GM10248 (cell line): ENCODE results near the gene ROR2.
"Not testable (repeated sequence)": the region's sequence is repeated elsewhere in the genome, so short reads cannot be mapped to it uniquely, and the experiment has no call there.

Experiments used
- CTCF ChIA-PET: fragments of 300-600 bp; sonication (Branson Sonifier 250); formaldehyde crosslinking; extraction: SDS; loops from one replicate; lab custom pipeline; 2021; ENCODE audit warnings: antibody characterized with exemption; lab: Yijun Ruan, JAX
- POLR2A ChIA-PET: fragments of 350-650 bp; sonication (Branson Sonifier 250); formaldehyde crosslinking; extraction: SDS; loops from one replicate; lab custom pipeline; 2020; ENCODE audit warnings: antibody characterized with exemption; lab: Yijun Ruan, JAX
- DNase-seq: peaks from one replicate; pipeline ENCODE4 v3.0.0; 2012; ENCODE audit errors: extremely low spot score
- TF ChIP-seq, protein P1 (sequence below): IDR thresholded peaks from 2 replicates; pipeline ENCODE4 v1.5.1; 2012; ENCODE audit warnings: mild to moderate bottlenecking, low read depth; ENCODE audit errors: extremely low read depth, missing control alignments, control extremely low read depth

The ROR2 gene

DNA sequence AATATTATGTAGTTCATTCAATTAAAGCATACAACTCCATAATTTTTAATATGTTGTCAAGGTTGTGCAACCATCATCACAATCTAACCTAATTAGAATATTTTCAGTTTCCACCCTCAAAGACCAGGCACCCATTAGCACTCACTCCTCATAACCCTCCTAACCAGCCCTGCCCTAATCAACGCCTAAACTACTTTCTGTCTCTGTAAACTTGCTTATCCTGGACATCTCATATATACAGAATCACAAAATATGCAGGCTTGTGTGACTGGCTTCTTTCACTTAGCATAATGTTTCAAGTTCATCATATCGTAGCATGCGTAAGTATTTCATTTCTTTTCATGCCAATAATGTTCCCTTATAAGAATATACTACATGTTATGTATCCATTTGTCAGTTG lies 391.6 kb downstream of the ROR2 start:
- TF ChIP-seq, protein P1, sequence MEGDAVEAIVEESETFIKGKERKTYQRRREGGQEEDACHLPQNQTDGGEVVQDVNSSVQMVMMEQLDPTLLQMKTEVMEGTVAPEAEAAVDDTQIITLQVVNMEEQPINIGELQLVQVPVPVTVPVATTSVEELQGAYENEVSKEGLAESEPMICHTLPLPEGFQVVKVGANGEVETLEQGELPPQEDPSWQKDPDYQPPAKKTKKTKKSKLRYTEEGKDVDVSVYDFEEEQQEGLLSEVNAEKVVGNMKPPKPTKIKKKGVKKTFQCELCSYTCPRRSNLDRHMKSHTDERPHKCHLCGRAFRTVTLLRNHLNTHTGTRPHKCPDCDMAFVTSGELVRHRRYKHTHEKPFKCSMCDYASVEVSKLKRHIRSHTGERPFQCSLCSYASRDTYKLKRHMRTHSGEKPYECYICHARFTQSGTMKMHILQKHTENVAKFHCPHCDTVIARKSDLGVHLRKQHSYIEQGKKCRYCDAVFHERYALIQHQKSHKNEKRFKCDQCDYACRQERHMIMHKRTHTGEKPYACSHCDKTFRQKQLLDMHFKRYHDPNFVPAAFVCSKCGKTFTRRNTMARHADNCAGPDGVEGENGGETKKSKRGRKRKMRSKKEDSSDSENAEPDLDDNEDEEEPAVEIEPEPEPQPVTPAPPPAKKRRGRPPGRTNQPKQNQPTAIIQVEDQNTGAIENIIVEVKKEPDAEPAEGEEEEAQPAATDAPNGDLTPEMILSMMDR, result no peak
- DNase-seq, result no peak
- POLR2A ChIA-PET, result no interaction called here
- CTCF ChIA-PET, result no interaction called here

DNA sequence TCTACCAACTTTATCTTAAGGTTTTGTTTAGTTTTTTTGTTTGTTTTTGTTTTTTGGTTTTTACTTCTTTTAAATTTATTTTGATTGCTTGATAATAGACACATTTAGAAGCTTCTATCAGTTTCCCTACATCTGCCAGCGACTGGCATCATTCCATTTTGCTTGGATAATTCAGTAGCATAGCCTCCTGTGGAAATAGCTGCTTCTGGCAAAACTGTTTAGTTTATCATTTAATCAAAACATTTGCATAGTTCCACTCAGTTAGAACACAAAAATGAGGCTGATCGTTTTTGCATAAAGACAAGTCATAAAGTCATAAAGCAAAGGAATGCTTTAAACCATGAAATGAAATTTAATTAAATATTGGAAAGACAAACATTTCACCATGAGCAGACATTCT lies 392.7 kb downstream of the ROR2 start:
- TF ChIP-seq, protein P1, result no peak
- no peak for DNase-seq
- ChIA-PET CTCF (no interaction called here), POLR2A (no interaction called here)

DNA sequence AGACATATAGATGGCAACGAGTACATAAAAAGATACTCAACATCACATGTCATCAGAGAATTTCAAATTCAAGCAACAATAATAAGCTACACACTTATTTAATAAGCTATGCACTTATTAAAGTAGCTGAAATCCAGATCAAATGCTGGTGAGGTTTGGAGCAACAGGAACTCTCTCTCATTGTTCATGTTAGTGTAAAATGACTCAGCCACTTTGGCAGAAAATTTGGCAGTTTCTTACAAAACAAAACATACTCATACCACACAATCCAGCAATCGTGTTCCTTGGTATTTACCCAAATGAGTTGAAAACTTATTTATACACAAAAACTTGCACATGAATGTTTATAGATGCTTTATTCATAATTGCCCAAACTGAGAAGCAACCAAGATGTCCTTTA lies 394.9 kb downstream of the ROR2 start:
- TF ChIP-seq, protein P1, result no peak
- POLR2A ChIA-PET, result no interaction called here
- CTCF ChIA-PET, result no interaction called here
- DNase-seq, result no peak

DNA sequence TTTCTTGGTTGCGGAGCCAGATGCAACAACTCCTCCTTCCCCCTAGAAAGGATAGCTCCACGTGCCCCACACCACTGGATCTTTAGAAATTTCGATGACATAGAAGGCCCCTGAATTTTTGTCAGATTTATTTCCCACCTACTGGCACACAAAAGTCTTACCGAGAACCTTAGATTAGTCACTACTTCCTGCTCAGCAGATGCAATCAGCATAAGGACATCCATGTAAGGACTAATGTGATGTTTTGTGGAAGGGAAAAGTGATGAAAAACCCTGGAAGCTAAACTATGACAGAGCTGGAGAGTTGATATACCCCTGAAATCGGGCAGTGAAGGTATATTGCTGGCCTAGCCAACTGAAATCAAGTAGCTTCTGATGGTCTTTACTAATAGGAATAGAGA lies 400.9 kb downstream of the ROR2 start:
- no peak for DNase-seq
- TF ChIP-seq, protein P1, result no peak
- ChIA-PET POLR2A (no interaction called here), CTCF (no interaction called here)

DNA sequence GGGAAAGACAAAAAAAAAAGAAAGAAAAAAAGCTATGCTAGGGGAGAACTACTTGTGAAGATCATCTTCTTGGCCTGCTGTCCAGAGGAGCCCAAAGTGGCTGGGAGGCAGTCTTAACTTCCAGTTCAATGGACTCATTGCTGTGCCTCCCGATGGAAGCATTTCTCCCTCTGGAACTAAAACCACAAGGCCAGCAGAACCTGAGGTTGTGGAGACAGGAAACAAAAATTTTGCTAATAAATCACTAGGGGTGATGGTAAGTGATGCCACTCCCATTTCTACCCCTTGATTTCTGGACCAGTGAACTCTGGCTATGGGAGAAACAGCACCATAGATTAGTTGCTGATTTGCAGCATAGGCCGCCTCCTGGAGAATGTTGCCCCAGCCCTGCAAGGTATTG lies 402.9 kb downstream of the ROR2 start:
- ChIA-PET POLR2A (no interaction called here), CTCF (no interaction called here)
- DNase-seq, result no peak
- TF ChIP-seq, protein P1, result no peak

DNA sequence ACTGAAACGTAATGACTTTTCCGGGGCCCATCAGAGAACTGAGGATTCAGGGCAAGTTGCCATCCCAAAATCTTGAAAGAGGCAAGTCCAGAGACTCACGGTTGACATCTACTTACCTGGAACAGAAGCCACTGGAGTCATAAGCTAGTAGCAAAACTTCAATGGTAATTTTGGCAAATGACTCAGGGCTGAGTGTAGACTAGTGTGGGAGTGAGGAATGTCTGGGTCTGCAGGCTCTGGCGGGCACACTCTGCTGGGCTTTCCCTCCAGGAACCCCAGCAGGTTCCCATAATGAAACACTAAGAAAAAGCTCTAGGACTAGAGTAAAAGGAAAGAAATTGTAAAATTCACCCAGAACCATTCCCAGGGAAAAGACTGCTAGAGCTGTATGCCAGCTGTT lies 403.5 kb downstream of the ROR2 start:
- POLR2A ChIA-PET, result no interaction called here
- TF ChIP-seq, protein P1, result no peak
- no peak for DNase-seq
- CTCF ChIA-PET, result no interaction called here

DNA sequence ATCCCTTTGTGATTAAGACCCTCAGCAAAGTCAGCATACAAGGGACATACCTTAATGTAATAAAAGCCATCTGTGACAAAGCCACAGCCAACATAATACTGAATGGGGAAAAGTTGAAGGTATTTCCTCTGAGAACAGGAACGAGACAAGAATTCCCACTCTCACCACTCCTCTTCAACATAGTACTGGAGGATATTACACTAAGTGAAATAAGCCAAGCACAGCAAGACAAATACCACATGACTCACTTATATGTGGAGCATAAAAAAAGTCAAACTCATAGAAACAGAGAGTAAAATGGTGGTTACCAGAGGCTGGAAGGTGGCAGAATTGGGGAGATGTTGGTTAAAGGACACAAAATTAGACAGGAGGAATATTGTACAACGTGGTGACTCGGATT lies 408.3 kb downstream of the ROR2 start:
- CTCF ChIA-PET, result no interaction called here
- POLR2A ChIA-PET, result no interaction called here

DNA sequence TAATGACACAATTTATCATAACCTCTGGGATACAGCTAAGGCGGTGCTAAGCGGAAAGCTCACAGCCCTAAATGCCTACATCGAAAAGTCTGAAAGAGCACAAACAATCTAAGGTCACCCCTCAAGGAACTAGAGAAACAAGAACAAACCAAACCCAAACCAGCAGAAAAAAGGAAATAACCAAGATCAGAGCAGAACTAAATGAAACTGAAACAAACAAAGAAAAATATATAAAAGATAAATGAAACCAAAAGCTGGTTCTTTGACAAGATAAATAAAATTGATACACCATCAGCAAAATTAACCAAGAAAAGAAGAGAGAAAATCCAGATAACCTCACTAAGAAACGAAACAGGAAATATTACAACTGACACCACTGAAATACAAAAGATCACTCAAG lies 409.5 kb downstream of the ROR2 start:
- DNase-seq, POLR2A ChIA-PET: not testable (repeated sequence)
- CTCF ChIA-PET, result interaction anchor here (1.5 kb wide), 1 partner anchor 83 kb away, joined by 3 read pairs; no protein-coding TSS in a partner anchor

More for the DNA sequence above, 408.3 kb downstream of the ROR2 start:
- TF ChIP-seq, protein P1, result no peak
- no peak for DNase-seq
